ENCODE results near the gene HIPK2. TPM values are rescaled to one million over a fixed set of nuclear protein-coding genes. Genes with fewer than 3 reads are reported as not detected.

HIPK2 gene
- total and polyA plus RNA-seq, 10 of the 15 experiments (the other 5 are each of a cell fraction or from before 2014, with no cell fraction given) = 1.7 to 39.0 (median 9.4) TPM

GRCh38 chr7:139687211-139687954, 90.4 kb downstream of the HIPK2 start:
- FAIRE-seq (no peak), ATAC-seq (no peak), DNase-seq (ENCODE audit: low read depth, low spot score) (no peak)
- Histone ChIP-seq H3K9me3 (replicated peaks; ENCODE audit: control insufficient read depth, insufficient read depth, low read length) (peaks cover 7% of the 10 kb centered on the region), H3K36me3 (ENCODE audit: control insufficient read depth in 2 of 2, insufficient read depth in 2 of 2, low read length in 1 of 2) (peaks cover 0 to 6% of the 10 kb centered on the region in 2 experiments; a peak in 3 of 4 replicates), H3K27me3 (replicated peaks in 1 of 2; ENCODE audit: control insufficient read depth in 2 of 2, insufficient read depth in 2 of 2, low read length in 1 of 2) (no peaks in the 10 kb centered on the region), H3K79me2 (ENCODE audit: control insufficient read depth, insufficient read depth, low read length) (no peaks in the 10 kb centered on the region), H3K4me1 (ENCODE audit: control insufficient read depth, insufficient read depth, low read length) (peaks cover 20% of the 10 kb centered on the region), H3K9ac (ENCODE audit: control insufficient read depth, insufficient read depth, low read length) (no peak overlapping the region), H3K27ac (ENCODE audit: control insufficient read depth, insufficient read depth) (no peak overlapping the region), H2AFZ (ENCODE audit: control insufficient read depth, low read depth, low read length) (no peak overlapping the region), H3K4me3 (no peak overlapping the region), H4K20me1 (ENCODE audit: control insufficient read depth, insufficient read depth) (no peaks in the 10 kb centered on the region), H3K4me2 (ENCODE audit: control insufficient read depth, insufficient read depth) (no peak overlapping the region)
- POLR2A ChIA-PET = no interaction called here
- BruUV-seq (replicated peaks) = no TSS peak
- in situ Hi-C loops (cut with MboI) = no loop called here
- CTCF ChIA-PET = interaction anchor here (0.5 to 2.3 kb wide), 3 partner anchors 10 to 42 kb away, joined by 3 to 11 read pairs (median 8); no protein-coding TSS in a partner anchor
- RAD21 ChIA-PET (ENCODE audit: unreplicated experiment) = interaction anchor here (0.9 kb wide), 1 partner anchor 45 kb away, joined by 3 read pairs; no protein-coding TSS in a partner anchor
- intact Hi-C loops (cut with micrococcal nuclease; ENCODE audit: unreplicated experiment) = no loop called here
- SMC1A ChIA-PET (ENCODE audit: uncharacterized antibody, unreplicated experiment) = interaction anchor here (1.4 to 2.0 kb wide), 2 partner anchors 14 to 40 kb away, joined by 4 to 5 read pairs; no protein-coding TSS in a partner anchor
- no peak for TF ChIP-seq SIX5 (IDR thresholded peaks at IDR 0.05; ENCODE audit: low read depth, low read length, severe bottlenecking)
- TF ChIP-seq ZNF207 (IDR thresholded peaks at IDR 0.05; ENCODE audit: borderline replicate concordance) = no peak
- no peak for TF ChIP-seq ZBED1 (IDR thresholded peaks at IDR 0.05; ENCODE audit: borderline replicate concordance)
- TF ChIP-seq MTA3 (IDR thresholded peaks at IDR 0.05; ENCODE audit: borderline replicate concordance, low read length) = no peak
- no peak for TF ChIP-seq POLR2AphosphoS2 (IDR thresholded peaks at IDR 0.05; ENCODE audit: low read depth, low read length)
- TF ChIP-seq E2F8 (IDR thresholded peaks at IDR 0.05; ENCODE audit: low read depth, partially characterized antibody) = no peak
- no peak for TF ChIP-seq CHD1 (IDR thresholded peaks at IDR 0.05; ENCODE audit: low read depth, low read length)
- no peak for TF ChIP-seq CEBPZ (IDR thresholded peaks at IDR 0.05; ENCODE audit: low read depth, low read length)
- no peak for TF ChIP-seq KAT2A (conservative IDR thresholded peaks at IDR 0.05; ENCODE audit: control insufficient read depth, low read depth, low read length)
- no peak for TF ChIP-seq CREB1 (IDR thresholded peaks at IDR 0.05; ENCODE audit: low read depth)
- no peak for TF ChIP-seq NR2C2 (IDR thresholded peaks at IDR 0.05; ENCODE audit: borderline replicate concordance, control insufficient read depth, insufficient read length, low read depth)
- TF ChIP-seq HDGF (IDR thresholded peaks at IDR 0.05) = no peak
- TF ChIP-seq IKZF1 (conservative IDR thresholded peaks at IDR 0.05) = no peak
- TF ChIP-seq HCFC1 (IDR thresholded peaks at IDR 0.05; ENCODE audit: low read length) = no peak
- no peak for TF ChIP-seq BCLAF1 (IDR thresholded peaks at IDR 0.05)
- no peak for TF ChIP-seq PAX5 (IDR thresholded peaks at IDR 0.05; ENCODE audit: borderline replicate concordance, low read depth, low read length)

Data from GM12878 (cell line).